ENCODE data around the gene ZNF33B. TPM values are rescaled to one million over a fixed set of nuclear protein-coding genes. Genes with fewer than 3 reads are reported as not detected.

The ZNF33B gene
- total RNA-seq, 1 experiment from 2014 or later, result 9.3 TPM

Other genes with a start within 250 kb of the ZNF33B start
- gene BMS1, start 144.2 kb upstream of the ZNF33B start, total RNA-seq (2014; rRNA removed; shearing (Covaris generic)), result 30.3 and 34.9 TPM in 2 replicates